SK-N-SH (cell line): ENCODE data around the gene PLA2G6.

Experiments
- SIN3A ChIP-seq: IDR thresholded peaks from 2 replicates; pipeline ENCODE4 v1.6.1; 2012; ENCODE audit warnings: low read depth, mild to moderate bottlenecking, low read length, moderate library complexity, borderline replicate concordance
- YY1 ChIP-seq: IDR thresholded peaks from 2 replicates; pipeline ENCODE4 v1.4.0; 2012; ENCODE audit warnings: low read depth, mild to moderate bottlenecking
- TF ChIP-seq, protein P1 (sequence below): fragments of 200-600 bp; sonication (generic); IDR thresholded peaks from 2 replicates; pipeline ENCODE4 v1.6.1; 2017; ENCODE audit warnings: antibody characterized with exemption, mild to moderate bottlenecking, moderate library complexity

DNA sequence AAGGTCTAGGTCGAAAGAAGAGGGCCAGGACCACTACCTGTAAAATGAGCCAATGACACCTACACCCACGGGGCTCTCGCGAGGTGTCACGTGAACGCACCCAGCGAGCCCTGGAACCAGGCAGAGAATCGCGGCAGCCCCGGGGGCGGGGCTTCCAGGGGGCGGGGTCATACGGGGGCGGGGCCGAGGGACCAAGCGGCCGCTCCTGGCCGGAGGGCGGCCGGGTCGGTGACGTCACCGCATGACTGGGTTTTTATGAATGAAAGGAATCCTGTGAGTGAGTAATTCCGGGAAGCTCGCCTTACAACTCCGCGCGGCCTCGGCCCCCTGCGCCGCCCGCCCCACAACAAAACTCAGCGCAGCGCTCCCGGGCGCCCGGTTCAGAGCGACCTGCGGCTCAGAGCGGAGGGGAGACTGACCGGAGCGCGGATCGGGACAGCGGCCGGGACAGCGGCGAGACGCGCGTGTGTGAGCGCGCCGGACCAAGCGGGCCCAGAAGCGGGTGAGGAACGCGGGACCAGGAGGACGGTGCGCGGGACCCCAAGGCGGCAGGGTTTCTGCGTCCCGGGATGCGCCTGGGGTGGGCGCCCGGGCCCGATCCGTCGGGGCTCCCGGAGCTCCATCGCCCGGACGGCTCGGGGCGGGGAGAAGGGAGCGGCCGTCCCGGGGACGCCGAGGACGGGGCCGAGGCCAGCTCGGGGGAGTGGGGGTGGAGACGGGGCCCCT is 20.2 kb upstream of the PLA2G6 start, which contains the start of gene MAFF:
- peak; percentile 30; the same call in 1 of the 2 replicates for TF ChIP-seq SIN3A
- TF ChIP-seq, protein P1, sequence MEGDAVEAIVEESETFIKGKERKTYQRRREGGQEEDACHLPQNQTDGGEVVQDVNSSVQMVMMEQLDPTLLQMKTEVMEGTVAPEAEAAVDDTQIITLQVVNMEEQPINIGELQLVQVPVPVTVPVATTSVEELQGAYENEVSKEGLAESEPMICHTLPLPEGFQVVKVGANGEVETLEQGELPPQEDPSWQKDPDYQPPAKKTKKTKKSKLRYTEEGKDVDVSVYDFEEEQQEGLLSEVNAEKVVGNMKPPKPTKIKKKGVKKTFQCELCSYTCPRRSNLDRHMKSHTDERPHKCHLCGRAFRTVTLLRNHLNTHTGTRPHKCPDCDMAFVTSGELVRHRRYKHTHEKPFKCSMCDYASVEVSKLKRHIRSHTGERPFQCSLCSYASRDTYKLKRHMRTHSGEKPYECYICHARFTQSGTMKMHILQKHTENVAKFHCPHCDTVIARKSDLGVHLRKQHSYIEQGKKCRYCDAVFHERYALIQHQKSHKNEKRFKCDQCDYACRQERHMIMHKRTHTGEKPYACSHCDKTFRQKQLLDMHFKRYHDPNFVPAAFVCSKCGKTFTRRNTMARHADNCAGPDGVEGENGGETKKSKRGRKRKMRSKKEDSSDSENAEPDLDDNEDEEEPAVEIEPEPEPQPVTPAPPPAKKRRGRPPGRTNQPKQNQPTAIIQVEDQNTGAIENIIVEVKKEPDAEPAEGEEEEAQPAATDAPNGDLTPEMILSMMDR: no peak
- TF ChIP-seq YY1: no peak
